HepG2 (cell line): ENCODE data around the gene DYSF.
A peak's percentile ranks its signal among the peaks of the same experiment; 100 is the strongest.

Experiments
- CTCF ChIP-seq: sonication (generic); formaldehyde crosslinking; IDR thresholded peaks from 2 replicates; pipeline ENCODE4 v1.5.0; 2020; ENCODE audit warnings: mild to moderate bottlenecking, missing genetic modification reagents, moderate library complexity
- EZH2 ChIP-seq: conservative IDR thresholded peaks from 2 replicates; pipeline ENCODE4 v1.6.1; 2012; ENCODE audit warnings: mild to moderate bottlenecking, low read depth, low read length, moderate library complexity
- MEF2D ChIP-seq: sonication (generic); formaldehyde crosslinking; IDR thresholded peaks from 2 replicates; pipeline ENCODE4 v1.5.1; 2020; ENCODE audit warnings: mild to moderate bottlenecking, missing genetic modification reagents
- MYC ChIP-seq: sonication (generic); formaldehyde crosslinking; IDR thresholded peaks from 2 replicates; pipeline ENCODE4 v1.9.0; 2021; ENCODE audit warnings: missing genetic modification reagents, borderline replicate concordance
- ZNF747 ChIP-seq: sonication (generic); formaldehyde crosslinking; IDR thresholded peaks from 2 replicates; pipeline ENCODE4 v1.8.1; 2023; ENCODE audit warnings: missing genetic modification reagents, mild to moderate bottlenecking, borderline replicate concordance
- TF ChIP-seq, protein P1 (sequence below): IDR thresholded peaks from 2 replicates; pipeline ENCODE4 v1.6.1; 2018; ENCODE audit warnings: missing genetic modification reagents

- TF ChIP-seq EZH2 (no peak), MYC (CRISPR knock-in tag) (no peak), ZNF747 (CRISPR knock-in tag) (no peak), MEF2D (peak; percentile 65; the same call in 1 of the 2 replicates), CTCF (CRISPR knock-in tag) (no peak)
- TF ChIP-seq, protein P1, sequence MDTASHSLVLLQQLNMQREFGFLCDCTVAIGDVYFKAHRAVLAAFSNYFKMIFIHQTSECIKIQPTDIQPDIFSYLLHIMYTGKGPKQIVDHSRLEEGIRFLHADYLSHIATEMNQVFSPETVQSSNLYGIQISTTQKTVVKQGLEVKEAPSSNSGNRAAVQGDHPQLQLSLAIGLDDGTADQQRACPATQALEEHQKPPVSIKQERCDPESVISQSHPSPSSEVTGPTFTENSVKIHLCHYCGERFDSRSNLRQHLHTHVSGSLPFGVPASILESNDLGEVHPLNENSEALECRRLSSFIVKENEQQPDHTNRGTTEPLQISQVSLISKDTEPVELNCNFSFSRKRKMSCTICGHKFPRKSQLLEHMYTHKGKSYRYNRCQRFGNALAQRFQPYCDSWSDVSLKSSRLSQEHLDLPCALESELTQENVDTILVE: no peak
These were observed 78.2 kb downstream of the DYSF start for GRCh38 chr2:71531522-71532047.
